H9 (cell line): ENCODE data around the gene OPRL1. TPM values are rescaled to one million over a fixed set of nuclear protein-coding genes. Genes with fewer than 3 reads are reported as not detected.

Experiments used
- DNase-seq: peaks from one replicate; pipeline ENCODE4 v3.0.0-alpha.2; 2017
- H2AFZ ChIP-seq: one replicate; pipeline ENCODE4 v1.6.1; 2013; ENCODE audit warnings: mild to moderate bottlenecking, low read length, control low read depth, moderate library complexity
- H2AK5ac ChIP-seq: 2 replicates; pipeline ENCODE4 v1.6.1; 2013; ENCODE audit warnings: low read length, control low read depth, mixed read lengths; ENCODE audit not compliant: insufficient read length
- H2BK120ac ChIP-seq: one replicate; pipeline ENCODE4 v1.6.1; 2013; ENCODE audit warnings: low read depth, mild to moderate bottlenecking, low read length, control low read depth, inconsistent platforms; ENCODE audit not compliant: poor library complexity, severe bottlenecking
- H2BK12ac ChIP-seq: 2 replicates; pipeline ENCODE4 v1.6.1; 2013; ENCODE audit warnings: low read length, control low read depth, mixed read lengths, low read depth; ENCODE audit not compliant: insufficient read length
- H2BK15ac ChIP-seq: 2 replicates; pipeline ENCODE4 v1.6.1; 2013; ENCODE audit warnings: low read depth, low read length, control low read depth
- H2BK20ac ChIP-seq: one replicate; pipeline ENCODE4 v1.6.1; 2013; ENCODE audit warnings: low read depth, mild to moderate bottlenecking, low read length, control low read depth, inconsistent platforms; ENCODE audit not compliant: poor library complexity, severe bottlenecking
- H2BK5ac ChIP-seq: 2 replicates; pipeline ENCODE4 v1.6.1; 2013; ENCODE audit warnings: low read length, control low read depth, mixed read lengths; ENCODE audit not compliant: insufficient read length
- H3K14ac ChIP-seq: 2 replicates; pipeline ENCODE4 v1.6.1; 2013; ENCODE audit warnings: low read length, control low read depth; ENCODE audit not compliant: insufficient read depth
- H3K18ac ChIP-seq: 2 replicates; pipeline ENCODE4 v1.6.1; 2013; ENCODE audit warnings: low read depth, mild to moderate bottlenecking, mixed read lengths, low read length, control low read depth; ENCODE audit not compliant: insufficient read length
- H3K23ac ChIP-seq: 2 replicates; pipeline ENCODE4 v1.6.1; 2013; ENCODE audit warnings: low read length, control low read depth, mixed read lengths, low read depth; ENCODE audit not compliant: insufficient read length
- H3K23me2 ChIP-seq: 2 replicates; pipeline ENCODE4 v1.6.1; 2013; ENCODE audit warnings: low read depth, mild to moderate bottlenecking, mixed read lengths, low read length, control low read depth; ENCODE audit not compliant: insufficient read length, poor library complexity, severe bottlenecking
- H3K27ac ChIP-seq: 2 replicates; pipeline ENCODE4 v1.5.1; 2013; ENCODE audit warnings: low read length, control low read depth, mixed read lengths, low read depth; ENCODE audit not compliant: insufficient read length
- H3K27me3 ChIP-seq: 2 replicates; pipeline ENCODE4 v1.6.1; 2013; ENCODE audit warnings: low read length, control low read depth, inconsistent platforms; ENCODE audit not compliant: insufficient read depth
- H3K4ac ChIP-seq: 2 replicates; pipeline ENCODE4 v1.6.1; 2013; ENCODE audit warnings: low read depth, mild to moderate bottlenecking, control low read depth, inconsistent platforms, low read length, moderate library complexity
- H3K4me1 ChIP-seq: 2 replicates; pipeline ENCODE4 v1.6.1; 2013; ENCODE audit warnings: low read length, control low read depth, inconsistent platforms; ENCODE audit not compliant: insufficient read depth
- H3K4me2 ChIP-seq: 2 replicates; pipeline ENCODE4 v1.6.1; 2013; ENCODE audit warnings: low read length, control low read depth, mixed read lengths; ENCODE audit not compliant: insufficient read length, insufficient read depth
- H3K56ac ChIP-seq: 2 replicates; pipeline ENCODE4 v1.6.1; 2013; ENCODE audit warnings: low read depth, mild to moderate bottlenecking, mixed read lengths, low read length, control low read depth; ENCODE audit not compliant: insufficient read length
- H3K79me1 ChIP-seq: 2 replicates; pipeline ENCODE4 v1.6.1; 2013; ENCODE audit warnings: low read depth, mild to moderate bottlenecking, moderate library complexity, low read length, control low read depth, inconsistent platforms; ENCODE audit not compliant: insufficient read depth, poor library complexity, severe bottlenecking
- H3K79me2 ChIP-seq: 2 replicates; pipeline ENCODE4 v1.6.1; 2013; ENCODE audit warnings: low read length, control low read depth, inconsistent platforms; ENCODE audit not compliant: insufficient read depth
- H3K9ac ChIP-seq: 2 replicates; pipeline ENCODE4 v1.6.1; 2013; ENCODE audit warnings: low read length, control low read depth, mixed read lengths; ENCODE audit not compliant: insufficient read length; ENCODE audit errors: extremely low read depth
- H3K9me3 ChIP-seq: one replicate; pipeline ENCODE4 v1.6.1; 2013; ENCODE audit warnings: low read depth, low read length, inconsistent platforms; ENCODE audit not compliant: control insufficient read depth
- H3T11ph ChIP-seq: one replicate; pipeline ENCODE4 v1.6.1; 2013; ENCODE audit warnings: mild to moderate bottlenecking, low read length, control low read depth, inconsistent platforms
- H4K20me1 ChIP-seq: one replicate; pipeline ENCODE4 v1.6.1; 2013; ENCODE audit not compliant: control insufficient read depth, insufficient read length, insufficient read depth
- H4K5ac ChIP-seq: 2 replicates; pipeline ENCODE4 v1.6.1; 2013; ENCODE audit warnings: low read depth, mild to moderate bottlenecking, mixed read lengths, low read length, control low read depth; ENCODE audit not compliant: insufficient read length
- H4K8ac ChIP-seq: replicated peaks from 2 replicates; pipeline ENCODE4 v1.6.1; 2013; ENCODE audit warnings: low read length, control low read depth, mixed read lengths, low read depth; ENCODE audit not compliant: insufficient read length
- H4K91ac ChIP-seq: 2 replicates; pipeline ENCODE4 v1.6.1; 2013; ENCODE audit warnings: low read depth, mild to moderate bottlenecking, moderate library complexity, mixed read lengths, low read length, control low read depth; ENCODE audit not compliant: insufficient read length
- H3K27ac Mint-ChIP-seq, 3 experiments: 2 replicates in 2 of 3; 3 replicates in 1 of 3; pipeline ENCODE4 v1.8.0; 2020 to 2021; ENCODE audit warnings: mixed read lengths in 3 of 3, mild to moderate bottlenecking in 1 of 3, moderate library complexity in 1 of 3
- H3K27me3 Mint-ChIP-seq: 2 replicates; pipeline ENCODE4 v1.8.0; 2021; ENCODE audit warnings: low read depth, mild to moderate bottlenecking, moderate library complexity, mixed read lengths
- H3K36me3 Mint-ChIP-seq, 3 experiments: 2 replicates in 2 of 3; 3 replicates in 1 of 3; pipeline ENCODE4 v1.8.0; 2020 to 2021; ENCODE audit warnings: low read depth in 3 of 3, mixed read lengths in 3 of 3; ENCODE audit not compliant: insufficient read depth in 1 of 3
- H3K4me1 Mint-ChIP-seq, 2 experiments: 2 replicates each; pipeline ENCODE4 v1.8.0; 2020; ENCODE audit warnings: mixed read lengths in 2 of 2
- H3K4me3 Mint-ChIP-seq, 2 experiments: 2 replicates in 1 of 2; 3 replicates in 1 of 2; pipeline ENCODE4 v1.8.0; 2020 to 2021; ENCODE audit warnings: mild to moderate bottlenecking in 2 of 2, mixed read lengths in 2 of 2, moderate library complexity in 1 of 2
- H3K9me3 Mint-ChIP-seq, 2 experiments: 2 replicates in 1 of 2; 3 replicates in 1 of 2; pipeline ENCODE4 v1.8.0; 2020; ENCODE audit warnings: mild to moderate bottlenecking in 2 of 2, mixed read lengths in 2 of 2, moderate library complexity in 1 of 2
- WGBS: extraction: QIAGEN DNeasy Blood & Tissue Kit; methylation state at CpG from one replicate; pipeline ENCODE4 v1.1.7; 2013; ENCODE audit warnings: missing lambda C conversion rate, low lambda C conversion rate, mixed read lengths; ENCODE audit not compliant: insufficient read length; ENCODE audit errors: extremely low coverage; 5-methylcytosine and 5-hydroxymethylcytosine counted together
- total RNA-seq: library from RNA; stranded (reverse); gene quantifications from 2 replicates; pipeline ENCODE4 v1.2.1, GENCODE V29; 2021
- TF ChIP-seq, protein P1 (sequence below): fragments of 200-600 bp; sonication (generic); conservative IDR thresholded peaks from 3 replicates; pipeline ENCODE4 v1.8.0; 2021; ENCODE audit warnings: antibody characterized with exemption, mild to moderate bottlenecking

OPRL1 gene
- total RNA-seq, 1 experiment from 2014 or later, result 0.90 TPM

DNA sequence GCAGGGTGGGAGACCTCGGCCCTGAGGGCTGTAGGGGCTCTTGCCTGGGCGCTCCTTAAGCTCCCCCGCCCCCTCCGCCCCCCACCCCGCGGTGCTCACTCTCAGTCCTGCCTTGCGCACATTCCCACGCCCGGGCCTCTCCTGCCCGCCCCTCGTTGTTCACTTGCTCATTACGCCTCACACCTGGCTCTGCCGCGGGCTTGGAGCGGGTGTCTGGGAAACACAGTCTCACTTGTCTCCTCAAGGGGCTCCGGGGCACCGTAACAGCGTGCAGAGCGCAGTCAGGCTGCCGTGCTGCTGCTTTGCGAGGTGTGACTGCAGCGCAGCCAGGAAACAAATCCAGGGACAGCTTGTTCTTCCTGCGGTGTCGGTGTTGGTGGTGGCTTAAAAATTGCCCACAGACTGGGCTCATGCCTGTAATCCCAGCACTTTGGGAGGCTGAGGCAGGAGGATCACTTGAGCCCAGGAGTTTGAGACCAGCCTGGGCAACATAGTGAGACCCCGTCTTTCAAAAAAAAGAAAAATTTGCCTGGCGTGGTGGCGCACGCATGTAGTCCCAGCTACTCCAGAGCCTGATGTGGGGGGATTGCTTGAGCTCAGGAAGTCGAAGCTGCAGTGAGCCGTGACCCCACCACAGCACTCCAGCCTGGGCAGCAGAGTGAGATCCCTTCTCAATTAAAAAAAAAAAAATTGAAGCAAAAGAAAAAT is 22.9 kb downstream of the OPRL1 start:
- H3K4me1 ChIP-seq, result no peaks in the 10 kb centered on the region
- H3K79me1 ChIP-seq, result no peaks in the 10 kb centered on the region
- H2BK5ac ChIP-seq, result no peak overlapping the region
- Mint-ChIP-seq H3K4me3 (peak overlapping the region; percentile 62 to 83), H3K4me1 (peaks cover 9 to 14% of the 10 kb centered on the region in 2 experiments; a peak in 3 of 4 replicates), H3K27ac (no peak overlapping the region), H3K27me3 (peaks cover 43% of the 10 kb centered on the region), H3K36me3 (no peaks in the 10 kb centered on the region), H3K9me3 (no peaks in the 10 kb centered on the region)
- no peaks in the 10 kb centered on the region for H4K20me1 ChIP-seq
- H3K9me3 ChIP-seq, result no peaks in the 10 kb centered on the region
- H2BK20ac ChIP-seq, result no peak overlapping the region
- WGBS, result no CpG with 5 or more reads among the region's 30 CpGs
- no peak overlapping the region; the same call in 1 of the 2 replicates for H3K14ac ChIP-seq
- H3K27ac ChIP-seq, result no peak overlapping the region
- H3K18ac ChIP-seq, result no peak overlapping the region
- H3K23ac ChIP-seq, result no peak overlapping the region
- H4K8ac ChIP-seq, result no peak overlapping the region
- H3K27me3 ChIP-seq, result peaks cover 3% of the 10 kb centered on the region; the same call in 1 of the 2 replicates
- H4K91ac ChIP-seq, result no peak overlapping the region
- no peaks in the 10 kb centered on the region for H3K23me2 ChIP-seq
- no peak overlapping the region for H3K4ac ChIP-seq
- H2BK15ac ChIP-seq, result no peak overlapping the region
- no peak overlapping the region for H3T11ph ChIP-seq
- no peak overlapping the region for H3K9ac ChIP-seq
- no peaks in the 10 kb centered on the region for H3K79me2 ChIP-seq
- peak overlapping the region; percentile 50 for H3K4me2 ChIP-seq
- TF ChIP-seq, protein P1, sequence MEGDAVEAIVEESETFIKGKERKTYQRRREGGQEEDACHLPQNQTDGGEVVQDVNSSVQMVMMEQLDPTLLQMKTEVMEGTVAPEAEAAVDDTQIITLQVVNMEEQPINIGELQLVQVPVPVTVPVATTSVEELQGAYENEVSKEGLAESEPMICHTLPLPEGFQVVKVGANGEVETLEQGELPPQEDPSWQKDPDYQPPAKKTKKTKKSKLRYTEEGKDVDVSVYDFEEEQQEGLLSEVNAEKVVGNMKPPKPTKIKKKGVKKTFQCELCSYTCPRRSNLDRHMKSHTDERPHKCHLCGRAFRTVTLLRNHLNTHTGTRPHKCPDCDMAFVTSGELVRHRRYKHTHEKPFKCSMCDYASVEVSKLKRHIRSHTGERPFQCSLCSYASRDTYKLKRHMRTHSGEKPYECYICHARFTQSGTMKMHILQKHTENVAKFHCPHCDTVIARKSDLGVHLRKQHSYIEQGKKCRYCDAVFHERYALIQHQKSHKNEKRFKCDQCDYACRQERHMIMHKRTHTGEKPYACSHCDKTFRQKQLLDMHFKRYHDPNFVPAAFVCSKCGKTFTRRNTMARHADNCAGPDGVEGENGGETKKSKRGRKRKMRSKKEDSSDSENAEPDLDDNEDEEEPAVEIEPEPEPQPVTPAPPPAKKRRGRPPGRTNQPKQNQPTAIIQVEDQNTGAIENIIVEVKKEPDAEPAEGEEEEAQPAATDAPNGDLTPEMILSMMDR, result no peak
- H3K56ac ChIP-seq, result no peak overlapping the region
- no peak overlapping the region for H2AFZ ChIP-seq
- no peak overlapping the region for H2BK12ac ChIP-seq
- no peak overlapping the region for H2BK120ac ChIP-seq
- peak; percentile 74 for DNase-seq
- H4K5ac ChIP-seq, result no peak overlapping the region
- no peak overlapping the region for H2AK5ac ChIP-seq
